SK-N-SH (cell line): ENCODE measurements around the gene ACOT8. TPM values are rescaled to one million over a fixed set of nuclear protein-coding genes. Genes with fewer than 3 reads are reported as not detected.
A peak's percentile ranks its signal among the peaks of the same experiment; 100 is the strongest.

Experiments
- CTCF ChIA-PET: fragments of 300-600, 350-600 bp; formaldehyde crosslinking; extraction: SDS; loops from one replicate; lab custom pipeline; 2021; lab: Yijun Ruan, JAX
- POLR2A ChIA-PET: fragments of 350-600 bp; sonication (Branson Sonifier 250); formaldehyde crosslinking; extraction: SDS; loops from one replicate; lab custom pipeline; 2020; ENCODE audit warnings: antibody characterized with exemption, inconsistent platforms; lab: Yijun Ruan, JAX
- DNase-seq: peaks from one replicate; pipeline ENCODE4 v3.0.0; 2012
- H2AFZ ChIP-seq: fragments of 200-600 bp; sonication (generic); 2 replicates; pipeline ENCODE4 v1.8.1; 2016; ENCODE audit warnings: antibody characterized with exemption, mild to moderate bottlenecking, low read depth
- H3F3A ChIP-seq: fragments of 200-600 bp; sonication (generic); replicated peaks from 2 replicates; pipeline ENCODE3; 2016; ENCODE audit warnings: antibody characterized with exemption, mild to moderate bottlenecking; ENCODE audit not compliant: insufficient read depth
- H3K27ac ChIP-seq, 2 experiments: fragments of 200-500 bp in 1 of 2; fragments of 200-600 bp in 1 of 2; sonication (Bioruptor generic) in 1 of 2; sonication (generic), shearing (Covaris generic) in 1 of 2; 2 replicates each; pipeline versions ENCODE4 v1.5.1 to v1.6.1; 2014 to 2016; ENCODE audit warnings: low read depth in 2 of 2, inconsistent platforms in 1 of 2, low read length in 1 of 2, mild to moderate bottlenecking in 1 of 2, mixed read lengths in 1 of 2
- H3K27me3 ChIP-seq: fragments of 200-600 bp; sonication (generic), shearing (Covaris generic); 2 replicates; pipeline ENCODE4 v1.6.1; 2016; ENCODE audit warnings: mixed run types; ENCODE audit not compliant: insufficient read depth
- H3K36me3 ChIP-seq, 2 experiments: fragments of 200-500 bp in 1 of 2; fragments of 200-600 bp in 1 of 2; sonication (Bioruptor generic) in 1 of 2; sonication (generic) in 1 of 2; replicated peaks in 1 of 2; 2 replicates each; pipeline versions ENCODE3 to v1.5.1; 2014 to 2016; ENCODE audit warnings: low read length in 1 of 2, mild to moderate bottlenecking in 1 of 2; ENCODE audit not compliant: insufficient read depth in 2 of 2, control insufficient read depth in 1 of 2
- H3K4me1 ChIP-seq, 2 experiments: fragments of 200-500 bp in 1 of 2; fragments of 200-600 bp in 1 of 2; sonication (Bioruptor generic) in 1 of 2; sonication (generic), shearing (Covaris generic) in 1 of 2; 2 replicates each; pipeline versions ENCODE4 v1.5.1 to v1.6.1; 2014 to 2016; ENCODE audit warnings: low read depth in 1 of 2, low read length in 1 of 2, mixed run types in 1 of 2; ENCODE audit not compliant: insufficient read depth in 2 of 2, control insufficient read depth in 1 of 2
- H3K4me2 ChIP-seq: fragments of 200-600 bp; sonication (generic), shearing (Covaris generic); 2 replicates; pipeline ENCODE4 v1.6.1; 2017; ENCODE audit warnings: mixed run types
- H3K4me3 ChIP-seq, 2 experiments: fragments of 200-500 bp in 1 of 2; fragments of 200-600 bp in 1 of 2; sonication (Bioruptor generic) in 1 of 2; sonication (generic), shearing (Covaris generic) in 1 of 2; 2 replicates each; pipeline versions ENCODE4 v1.5.1 to v1.8.1; 2014 to 2016; ENCODE audit warnings: low read depth in 2 of 2, inconsistent platforms in 1 of 2, low read length in 1 of 2, mild to moderate bottlenecking in 1 of 2, mixed read lengths in 1 of 2, moderate library complexity in 1 of 2
- H3K79me2 ChIP-seq: fragments of 200-600 bp; sonication (generic); 2 replicates; pipeline ENCODE4 v1.8.1; 2017; ENCODE audit warnings: mild to moderate bottlenecking; ENCODE audit not compliant: insufficient read depth
- H3K9ac ChIP-seq: fragments of 200-600 bp; sonication (generic); 2 replicates; pipeline ENCODE4 v1.6.1; 2017; ENCODE audit warnings: mixed run types
- H3K9me2 ChIP-seq: fragments of 200-600 bp; sonication (generic); 2 replicates; pipeline ENCODE4 v1.6.1; 2017; ENCODE audit warnings: mixed run types
- H3K9me3 ChIP-seq: fragments of 200-600 bp; sonication (generic); 2 replicates; pipeline ENCODE4 v1.6.1; 2017; ENCODE audit warnings: mixed run types, mild to moderate bottlenecking, moderate library complexity
- H4K20me1 ChIP-seq: fragments of 200-600 bp; sonication (generic); 2 replicates; pipeline ENCODE4 v1.6.1; 2017; ENCODE audit warnings: mild to moderate bottlenecking, mixed run types; ENCODE audit not compliant: insufficient read depth
- CHD2 ChIP-seq: fragments of 150-350 bp; IDR thresholded peaks from 2 replicates; pipeline ENCODE4 v1.6.1; 2018; ENCODE audit warnings: low read length; ENCODE audit not compliant: partially characterized antibody
- CTCF ChIP-seq: fragments of 200-600 bp; sonication (generic); IDR thresholded peaks from 2 replicates; pipeline ENCODE4 v1.6.1; 2017; ENCODE audit warnings: antibody characterized with exemption, mild to moderate bottlenecking, moderate library complexity
- EP300 ChIP-seq, 2 experiments: IDR thresholded peaks; 2 replicates each; pipeline versions ENCODE4 v1.4.0 to v1.6.1; 2012; ENCODE audit warnings: borderline replicate concordance in 1 of 2, low read depth in 1 of 2, low read length in 1 of 2
- FOXJ3 ChIP-seq: sonication (generic); formaldehyde crosslinking; IDR thresholded peaks from 2 replicates; pipeline ENCODE4 v1.5.1; 2020; ENCODE audit warnings: mild to moderate bottlenecking, missing genetic modification reagents
- GABPA ChIP-seq: IDR thresholded peaks from 2 replicates; pipeline ENCODE4 v1.4.0; 2012; ENCODE audit warnings: low read depth, mild to moderate bottlenecking
- MEF2A ChIP-seq: IDR thresholded peaks from 2 replicates; pipeline ENCODE4 v1.4.0; 2012; ENCODE audit warnings: low read depth, borderline replicate concordance
- MXI1 ChIP-seq: IDR thresholded peaks from 2 replicates; pipeline ENCODE4 v1.6.1; 2012; ENCODE audit warnings: mild to moderate bottlenecking, low read depth, low read length, improper control_type of control experiment
- NRF1 ChIP-seq: IDR thresholded peaks from 2 replicates; pipeline ENCODE4 v1.6.1; 2012; ENCODE audit warnings: low read depth, mild to moderate bottlenecking, low read length
- RAD21 ChIP-seq: IDR thresholded peaks from 2 replicates; pipeline ENCODE4 v1.6.1; 2012; ENCODE audit warnings: mild to moderate bottlenecking, low read length
- RCOR1 ChIP-seq: fragments of 150-350 bp; IDR thresholded peaks from 2 replicates; pipeline ENCODE4 v1.6.1; 2017; ENCODE audit warnings: antibody characterized with exemption, low read length
- RFX5 ChIP-seq: IDR thresholded peaks from 2 replicates; pipeline ENCODE4 v1.6.1; 2012; ENCODE audit warnings: mild to moderate bottlenecking, improper control_type of control experiment, low read length
- SIN3A ChIP-seq: IDR thresholded peaks from 2 replicates; pipeline ENCODE4 v1.6.1; 2012; ENCODE audit warnings: low read depth, mild to moderate bottlenecking, low read length, moderate library complexity, borderline replicate concordance
- YY1 ChIP-seq: IDR thresholded peaks from 2 replicates; pipeline ENCODE4 v1.4.0; 2012; ENCODE audit warnings: low read depth, mild to moderate bottlenecking
- WGBS: methylation state at CpG from one replicate; pipeline ENCODE4 v1.1.6; 2017; ENCODE audit warnings: low lambda C conversion rate; 5-methylcytosine and 5-hydroxymethylcytosine counted together
- polyA plus RNA-seq, 3 experiments: library from polyadenylated mRNA; depleted of rRNA; stranded (reverse); fragments of >200 nt; gene quantifications; 2 replicates each; pipeline ENCODE4 v1.2.3, GENCODE V29; 2012

ACOT8 gene
- polyA plus RNA-seq, 1 of the 3 experiments (the other 2 are of a cell fraction): 48.4 TPM

GRCh38 chr20:45835825-45836224, 21.4 kb downstream of the ACOT8 start:
- CTCF ChIA-PET: interaction anchor here (1.0 kb wide), 2 partner anchors 11 to 19 kb away, joined by 3 to 4 read pairs; no protein-coding TSS in a partner anchor
- TF ChIP-seq NRF1 (no peak), MEF2A (no peak), CTCF (no peak), SIN3A (no peak), RAD21 (no peak), EP300 (IDR thresholded peaks at IDR 0.05; ENCODE audit: borderline replicate concordance in 1 of 2, low read depth in 1 of 2, low read length in 1 of 2) (no peak), GABPA (no peak), YY1 (no peak), CHD2 (no peak), RCOR1 (no peak), FOXJ3 (no peak), RFX5 (no peak)
- whole genome bisulfite sequencing: 96% methylated on average over 5 of the region's 5 CpGs
- Histone ChIP-seq H3K9ac (peak overlapping the region; percentile 6; the same call in 1 of the 2 replicates), H3F3A (peaks cover 15% of the 10 kb centered on the region), H3K36me3 (peaks cover 8 to 11% of the 10 kb centered on the region in 2 experiments), H3K4me2 (peak overlapping the region; percentile 97), H3K4me3 (peak overlapping the region in 1 of 2 experiments; percentile 85; a peak in 2 of 4 replicates), H3K27me3 (no peaks in the 10 kb centered on the region), H3K79me2 (peaks cover 29% of the 10 kb centered on the region), H3K9me3 (no peaks in the 10 kb centered on the region), H3K4me1 (peaks cover 8 to 31% of the 10 kb centered on the region in 2 experiments; a peak in 3 of 4 replicates), H4K20me1 (no peaks in the 10 kb centered on the region), H2AFZ (no peak overlapping the region), H3K9me2 (no peaks in the 10 kb centered on the region), H3K27ac (no peak overlapping the region)
- DNase-seq: no peak
- POLR2A ChIA-PET: no interaction called here

- Histone ChIP-seq H2AFZ (no peak overlapping the region), H4K20me1 (no peaks in the 10 kb centered on the region), H3K4me3 (peak overlapping the region; percentile 68 to 85; a peak in 3 of 4 replicates), H3K4me1 (peaks cover 8 to 31% of the 10 kb centered on the region in 2 experiments; a peak in 3 of 4 replicates), H3F3A (peaks cover 15% of the 10 kb centered on the region), H3K9me2 (no peaks in the 10 kb centered on the region), H3K9me3 (no peaks in the 10 kb centered on the region), H3K79me2 (peaks cover 29% of the 10 kb centered on the region), H3K9ac (peak overlapping the region; percentile 6; the same call in 1 of the 2 replicates), H3K27me3 (no peaks in the 10 kb centered on the region), H3K4me2 (peak overlapping the region; percentile 97), H3K36me3 (peaks cover 8 to 10% of the 10 kb centered on the region in 2 experiments), H3K27ac (no peak overlapping the region)
- WGBS: 91% methylated on average over 3 of the region's 3 CpGs
- CTCF ChIA-PET: interaction anchor here (0.8 to 1.0 kb wide), 4 partner anchors 10 to 516 kb away, joined by 3 to 4 read pairs (median 3); no protein-coding TSS in a partner anchor
- POLR2A ChIA-PET: no interaction called here
- no peak for DNase-seq
- TF ChIP-seq MXI1: no peak
Measured at GRCh38 chr20:45835329-45835765, 21.8 kb downstream of the ACOT8 start.
